Pancreas (tissue), 10 donors: ENCODE results near the gene PRR16. TPM values are rescaled to one million over a fixed set of nuclear protein-coding genes. Genes with fewer than 3 reads are reported as not detected.

Experiments used
- ATAC-seq, 4 donors: fragments of 200-7000 bp; cut with Tn5 transposase; one replicate each; pipeline versions ENCODE4 v1.8.0 to v1.9.1; 2020; ENCODE audit warnings: mild to moderate bottlenecking in 4 of 4, moderate library complexity in 4 of 4
- DNase-seq, 6 donors: peaks; one replicate each; pipeline ENCODE4 v3.0.0-alpha.2; 2020
- FAIRE-seq: peaks from 2 replicates; lab custom pipeline; 2012; peaks lifted over from hg19 to GRCh38; lab: Jason Lieb, UNC
- H3K27ac ChIP-seq, 4 donors: fragments of 200-600 bp; sonication (generic); 1 replicate in 3 of 4; 2 replicates in 1 of 4; pipeline versions ENCODE4 v1.5.0 to v1.8.0; 2020
- H3K27me3 ChIP-seq, 4 donors: fragments of 200-600 bp; one replicate each; pipeline ENCODE4 v1.8.0; 2021
- H3K36me3 ChIP-seq, 3 donors: fragments of 200-600 bp; sonication (generic) in 1 of 3; one replicate each; pipeline versions ENCODE4 v1.5.0 to v1.8.0; 2020 to 2021
- H3K4me1 ChIP-seq, 3 donors: fragments of 200-600 bp; one replicate each; pipeline ENCODE4 v1.8.0; 2021
- H3K4me3 ChIP-seq, 4 donors: fragments of 200-600 bp; sonication (generic) in 2 of 4; one replicate each; pipeline versions ENCODE4 v1.5.0 to v1.8.0; 2020 to 2021
- H3K9me3 ChIP-seq, 4 donors: fragments of 200-600 bp; one replicate each; pipeline ENCODE4 v1.8.0; 2021
- WGBS, 2 donors: extraction: QIAGEN DNeasy Blood & Tissue Kit; methylation state at CpG; one replicate each; pipeline ENCODE4 v1.1.7; 2013; 5-methylcytosine and 5-hydroxymethylcytosine counted together
- intact Hi-C, 3 donors: fragments of 100-400 bp; cut with DNase I; formaldehyde crosslinking; loops; one replicate each; pipeline versions ENCODE4 v1.11.1 to v1.14.2; 2022
- polyA plus RNA-seq, 2 donors: library from polyadenylated mRNA; stranded (reverse); fragments of 200-250 nt; gene quantifications; one replicate each; pipeline ENCODE4 v1.2.3, GENCODE V29; 2013
- total RNA-seq, 6 donors: library from RNA; stranded (reverse); fragmentation: NEBNext Ultra II Directional in 4 of 6; extraction: Animal tissue kit (Norgen Biotek cat#: 25700) in 4 of 6; gene quantifications; one replicate each; pipeline versions ENCODE4 v1.2.1 to v1.2.4, GENCODE V29; 2021 to 2023
- TF ChIP-seq, protein P1 (sequence below), 4 donors: fragments of 200-600 bp; sonication (generic) in 3 of 4; IDR thresholded peaks; one replicate each; pipeline versions ENCODE4 v1.5.0 to v1.8.0; 2021; ENCODE audit warnings: antibody characterized with exemption in 4 of 4
- donor health status: healthy with polysubstance abuse.
- donor health status: DM: no; HTN: no; CAD: no; lungs with moderate emphysema.
- donor health status: DM: no; HTN: no; CAD: no.
- donor health status: control.
- donor health status: control.
- donor health status: Bipolar disorder and iron deficiency.
- donor health status: DM: yes; HTN: yes; CAD: no.
- donor health status: DM: no; HTN: no; CAD: no.
- donor health status: DM: no; HTN: no; CAD: no.
- donor health status: DM: yes; HTN: yes; CAD: no.

The PRR16 gene
- total and polyA plus RNA-seq, 8 donors: 0.19 to 2.5 (median 0.56) TPM

- 56 to 58% methylated on average over 3 of the region's 3 CpGs for WGBS, 2 donors
- Histone ChIP-seq H3K4me3 (no peak overlapping the region), H3K36me3 (no peaks in the 10 kb centered on the region), H3K27me3 (no peaks in the 10 kb centered on the region), H3K4me1 (no peaks in the 10 kb centered on the region), H3K27ac (no peak overlapping the region), H3K9me3 (no peaks in the 10 kb centered on the region)
- FAIRE-seq (no peak), ATAC-seq (no peak), DNase-seq (no peak)
- TF ChIP-seq, protein P1, sequence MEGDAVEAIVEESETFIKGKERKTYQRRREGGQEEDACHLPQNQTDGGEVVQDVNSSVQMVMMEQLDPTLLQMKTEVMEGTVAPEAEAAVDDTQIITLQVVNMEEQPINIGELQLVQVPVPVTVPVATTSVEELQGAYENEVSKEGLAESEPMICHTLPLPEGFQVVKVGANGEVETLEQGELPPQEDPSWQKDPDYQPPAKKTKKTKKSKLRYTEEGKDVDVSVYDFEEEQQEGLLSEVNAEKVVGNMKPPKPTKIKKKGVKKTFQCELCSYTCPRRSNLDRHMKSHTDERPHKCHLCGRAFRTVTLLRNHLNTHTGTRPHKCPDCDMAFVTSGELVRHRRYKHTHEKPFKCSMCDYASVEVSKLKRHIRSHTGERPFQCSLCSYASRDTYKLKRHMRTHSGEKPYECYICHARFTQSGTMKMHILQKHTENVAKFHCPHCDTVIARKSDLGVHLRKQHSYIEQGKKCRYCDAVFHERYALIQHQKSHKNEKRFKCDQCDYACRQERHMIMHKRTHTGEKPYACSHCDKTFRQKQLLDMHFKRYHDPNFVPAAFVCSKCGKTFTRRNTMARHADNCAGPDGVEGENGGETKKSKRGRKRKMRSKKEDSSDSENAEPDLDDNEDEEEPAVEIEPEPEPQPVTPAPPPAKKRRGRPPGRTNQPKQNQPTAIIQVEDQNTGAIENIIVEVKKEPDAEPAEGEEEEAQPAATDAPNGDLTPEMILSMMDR (IDR thresholded peaks at IDR 0.05): no peak
- intact Hi-C loops: no loop called here
Observed at GRCh38 chr5:120545951-120546350, 81.9 kb downstream of the PRR16 start.

GRCh38 chr5:120546922-120547321 lies 82.8 kb downstream of the PRR16 start:
- FAIRE-seq (no peak), DNase-seq (no peak), ATAC-seq (no peak)
- Histone ChIP-seq H3K9me3 (no peaks in the 10 kb centered on the region), H3K4me1 (no peaks in the 10 kb centered on the region), H3K4me3 (no peak overlapping the region), H3K36me3 (no peaks in the 10 kb centered on the region), H3K27ac (no peak overlapping the region), H3K27me3 (no peaks in the 10 kb centered on the region)
- intact Hi-C loops: no loop called here
- TF ChIP-seq, protein P1 (IDR thresholded peaks at IDR 0.05): no peak
- 95 to 97% methylated on average over 2 of the region's 2 CpGs for WGBS, 2 donors

DNA sequence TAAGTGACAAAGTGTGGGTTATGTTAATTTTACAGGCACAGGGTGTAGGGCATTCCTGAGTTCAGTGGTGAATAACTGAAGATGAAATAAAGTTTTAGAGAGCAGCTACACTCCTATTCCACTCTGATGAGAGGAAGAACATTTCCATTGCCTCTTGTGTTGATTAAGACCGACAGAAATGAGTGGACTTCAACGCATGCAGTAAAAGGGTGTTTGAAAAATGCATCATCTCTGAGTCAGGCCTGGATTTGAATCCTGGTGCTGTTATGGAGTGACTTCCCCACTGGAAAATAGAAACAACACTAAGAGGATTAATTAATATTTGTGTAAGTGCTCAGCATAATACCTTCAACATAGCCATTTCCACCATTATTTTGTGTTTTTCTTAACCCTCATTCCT lies 86.3 kb downstream of the PRR16 start:
- no peak for ATAC-seq
- FAIRE-seq: no peak
- no peak for DNase-seq
- TF ChIP-seq, protein P1 (IDR thresholded peaks at IDR 0.05): no peak
- H3K9me3 ChIP-seq: no peaks in the 10 kb centered on the region
- intact Hi-C loops: no loop called here
- 78 to 79% methylated on average over 2 of the region's 2 CpGs for WGBS, 2 donors
- H3K27me3 ChIP-seq: no peaks in the 10 kb centered on the region
- no peak overlapping the region for H3K27ac ChIP-seq
- no peak overlapping the region for H3K4me3 ChIP-seq
- no peaks in the 10 kb centered on the region for H3K36me3 ChIP-seq
- H3K4me1 ChIP-seq: no peaks in the 10 kb centered on the region

DNA sequence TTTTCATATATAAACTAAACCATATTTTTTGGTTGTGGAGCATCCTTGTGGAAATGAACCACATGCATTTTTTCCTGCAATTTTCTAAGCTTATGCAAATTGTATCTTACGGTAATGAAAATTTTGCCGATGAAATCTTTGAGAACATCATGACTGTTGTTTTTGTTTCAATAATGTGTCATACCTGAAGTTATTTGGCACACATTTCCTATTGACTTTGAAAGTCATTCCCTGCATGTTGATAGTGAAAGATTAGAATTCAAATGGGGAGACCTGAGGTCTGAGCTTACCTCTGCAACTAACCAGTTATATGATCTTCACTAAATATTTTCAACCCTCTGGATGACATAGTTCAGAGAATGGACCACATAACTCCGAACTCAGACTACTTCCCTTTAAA lies 88.5 kb downstream of the PRR16 start:
- no peak overlapping the region for H3K27ac ChIP-seq
- H3K4me1 ChIP-seq: no peaks in the 10 kb centered on the region
- 77 to 80% methylated on average over 3 of the region's 3 CpGs for WGBS, 2 donors
- no peaks in the 10 kb centered on the region for H3K36me3 ChIP-seq
- TF ChIP-seq, protein P1 (IDR thresholded peaks at IDR 0.05): no peak
- no peaks in the 10 kb centered on the region for H3K9me3 ChIP-seq
- no peak for ATAC-seq
- intact Hi-C loops: no loop called here
- DNase-seq: no peak
- H3K27me3 ChIP-seq: no peaks in the 10 kb centered on the region
- H3K4me3 ChIP-seq: no peak overlapping the region
- no peak for FAIRE-seq

- no peaks in the 10 kb centered on the region for H3K9me3 ChIP-seq
- DNase-seq (no peak), ATAC-seq (no peak), FAIRE-seq (no peak)
- TF ChIP-seq, protein P1 (IDR thresholded peaks at IDR 0.05): no peak
- H3K4me3 ChIP-seq: no peak overlapping the region
- H3K36me3 ChIP-seq: no peaks in the 10 kb centered on the region
- H3K4me1 ChIP-seq: no peaks in the 10 kb centered on the region
- 63 to 76% methylated on average over 2 of the region's 2 CpGs for WGBS, 2 donors
- no peak overlapping the region for H3K27ac ChIP-seq
- intact Hi-C loops: no loop called here
- no peaks in the 10 kb centered on the region for H3K27me3 ChIP-seq
Observed at GRCh38 chr5:120555345-120555744, 91.2 kb downstream of the PRR16 start.
